Uterus (tissue), 2 donors: ENCODE measurements around the gene PRG2.
"Not testable (repeated sequence)": the region's sequence is repeated elsewhere in the genome, so short reads cannot be mapped to it uniquely, and the experiment has no call there.

Experiments used
- POLR2A ChIP-seq, 2 donors: fragments of 450-650 bp; IDR thresholded peaks; one replicate each; pipeline ENCODE4 v1.6.1; 2016; ENCODE audit warnings: antibody characterized with exemption in 2 of 2, mild to moderate bottlenecking in 1 of 2, moderate library complexity in 1 of 2
- TF ChIP-seq, protein P1 (sequence below), 4 experiments: fragments of 200-600 bp in 2 of 4; fragments of 450-650 bp in 2 of 4; sonication (generic) in 2 of 4; IDR thresholded peaks; one replicate each; pipeline ENCODE4 v1.5.1; 2016 to 2019; ENCODE audit warnings: antibody characterized with exemption in 4 of 4, mild to moderate bottlenecking in 2 of 4, moderate library complexity in 1 of 4

DNA sequence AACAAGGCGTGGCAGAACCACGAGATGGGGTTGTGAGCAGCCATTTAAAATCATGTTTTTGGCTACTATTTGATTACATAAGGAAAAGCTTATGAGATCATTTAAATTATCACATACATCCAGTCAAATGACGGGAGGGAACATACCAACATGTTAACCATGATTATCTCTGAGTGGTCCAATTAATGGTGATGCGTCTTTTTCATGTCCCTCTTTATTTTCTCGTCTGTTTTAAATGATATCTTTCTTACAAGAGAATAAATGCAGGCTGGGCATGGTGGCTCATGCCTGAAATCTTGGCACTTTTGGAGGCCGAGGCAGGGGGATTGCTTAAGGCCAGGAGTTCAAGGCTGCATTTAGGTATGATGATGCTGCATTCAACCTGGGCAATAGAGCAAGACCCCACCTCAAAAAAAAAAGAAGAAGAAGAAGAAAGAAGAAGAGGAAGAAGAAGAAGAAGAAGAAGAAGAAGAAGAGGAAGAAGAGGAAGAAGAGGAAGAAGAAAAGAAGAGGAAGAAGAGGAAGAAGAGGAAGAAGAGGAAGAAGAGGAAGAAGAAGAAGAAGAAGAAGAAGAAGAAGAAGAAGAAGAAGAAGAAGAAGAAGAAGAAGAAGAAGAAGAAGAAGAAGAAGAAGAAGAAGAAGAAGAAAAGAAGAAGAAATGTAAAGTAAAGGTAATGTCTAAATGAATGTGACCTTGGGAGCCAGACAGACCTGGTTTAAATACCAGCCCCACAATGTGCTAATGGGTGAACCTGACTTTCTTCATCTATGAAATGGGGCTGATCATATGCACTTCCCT is 12.8 kb upstream of the PRG2 start:
- TF ChIP-seq, protein P1, sequence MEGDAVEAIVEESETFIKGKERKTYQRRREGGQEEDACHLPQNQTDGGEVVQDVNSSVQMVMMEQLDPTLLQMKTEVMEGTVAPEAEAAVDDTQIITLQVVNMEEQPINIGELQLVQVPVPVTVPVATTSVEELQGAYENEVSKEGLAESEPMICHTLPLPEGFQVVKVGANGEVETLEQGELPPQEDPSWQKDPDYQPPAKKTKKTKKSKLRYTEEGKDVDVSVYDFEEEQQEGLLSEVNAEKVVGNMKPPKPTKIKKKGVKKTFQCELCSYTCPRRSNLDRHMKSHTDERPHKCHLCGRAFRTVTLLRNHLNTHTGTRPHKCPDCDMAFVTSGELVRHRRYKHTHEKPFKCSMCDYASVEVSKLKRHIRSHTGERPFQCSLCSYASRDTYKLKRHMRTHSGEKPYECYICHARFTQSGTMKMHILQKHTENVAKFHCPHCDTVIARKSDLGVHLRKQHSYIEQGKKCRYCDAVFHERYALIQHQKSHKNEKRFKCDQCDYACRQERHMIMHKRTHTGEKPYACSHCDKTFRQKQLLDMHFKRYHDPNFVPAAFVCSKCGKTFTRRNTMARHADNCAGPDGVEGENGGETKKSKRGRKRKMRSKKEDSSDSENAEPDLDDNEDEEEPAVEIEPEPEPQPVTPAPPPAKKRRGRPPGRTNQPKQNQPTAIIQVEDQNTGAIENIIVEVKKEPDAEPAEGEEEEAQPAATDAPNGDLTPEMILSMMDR (IDR thresholded peaks at IDR 0.05) = not testable (repeated sequence)
- TF ChIP-seq POLR2A (IDR thresholded peaks at IDR 0.05) = not testable (repeated sequence)
